PC-3 (cell line): ENCODE measurements around the gene MLPH.

Experiments
- CTCF ChIP-seq: fragments of 300-600 bp; sonication (generic); conservative IDR thresholded peaks from 2 replicates; pipeline ENCODE4 v1.5.1; 2017; ENCODE audit warnings: antibody characterized with exemption, low read depth, mild to moderate bottlenecking, low read length
- EZH2 ChIP-seq: fragments of 300-600 bp; sonication (generic); IDR thresholded peaks from one replicate; pipeline ENCODE4 v1.6.1; 2017; ENCODE audit warnings: antibody characterized with exemption, mild to moderate bottlenecking, low read length; ENCODE audit not compliant: unreplicated experiment
- EZH2phosphoT487 ChIP-seq: fragments of 300-600 bp; sonication (generic); IDR thresholded peaks from 2 replicates; pipeline ENCODE4 v1.6.1; 2018; ENCODE audit warnings: mild to moderate bottlenecking, antibody characterized with exemption, low read length, borderline replicate concordance

- TF ChIP-seq CTCF (no peak), EZH2phosphoT487 (no peak), EZH2 (no peak)
These were observed 6.5 kb upstream of the MLPH start for GRCh38 chr2:237480556-237480955.
